SK-N-SH treated with all-trans-retinoic acid at 6 μM for 48 hours (cell line): Measurements from ENCODE around the gene PIK3CD.
A peak's percentile ranks its signal among the peaks of the same experiment; 100 is the strongest.

Experiments
- ATAC-seq: fragments of 200-7000 bp; cut with Tn5 transposase; 3 replicates; pipeline ENCODE4 v1.9.1; 2020; ENCODE audit warnings: mild to moderate bottlenecking, moderate library complexity
- ARNTL ChIP-seq: fragments of 450-650 bp; formaldehyde crosslinking; IDR thresholded peaks from 2 replicates; pipeline ENCODE4 v1.5.0; 2020; ENCODE audit warnings: low read depth, mild to moderate bottlenecking, moderate library complexity, borderline replicate concordance
- CREB5 ChIP-seq: fragments of 250-450 bp; sonication (Bioruptor Pico); IDR thresholded peaks from 2 replicates; pipeline ENCODE4 v1.5.1; 2020; ENCODE audit warnings: low read depth, mild to moderate bottlenecking, moderate library complexity
- CSDC2 ChIP-seq: fragments of 250-450 bp; sonication (Bioruptor Pico); IDR thresholded peaks from 2 replicates; pipeline ENCODE4 v1.5.0; 2020; ENCODE audit warnings: mild to moderate bottlenecking, moderate library complexity
- CSRNP3 ChIP-seq: fragments of 250-450 bp; sonication (Bioruptor Pico); IDR thresholded peaks from 2 replicates; pipeline ENCODE4 v1.5.1; 2021; ENCODE audit warnings: mild to moderate bottlenecking, moderate library complexity
- ESRRG ChIP-seq: fragments of 250-450 bp; sonication (Bioruptor Pico); IDR thresholded peaks from 2 replicates; pipeline ENCODE4 v1.6.1; 2021; ENCODE audit warnings: mild to moderate bottlenecking
- GLIS3 ChIP-seq: fragments of 250-450 bp; sonication (Bioruptor Pico); IDR thresholded peaks from 2 replicates; pipeline ENCODE4 v1.5.0; 2020; ENCODE audit warnings: mild to moderate bottlenecking, moderate library complexity
- ISL1 ChIP-seq: fragments of 250-450 bp; sonication (Bioruptor Pico); IDR thresholded peaks from 2 replicates; pipeline ENCODE4 v2.1.2; 2022; ENCODE audit warnings: mild to moderate bottlenecking, moderate library complexity
- OSR1 ChIP-seq: fragments of 250-450 bp; sonication (Bioruptor Pico); IDR thresholded peaks from 2 replicates; pipeline ENCODE4 v1.8.0; 2022; ENCODE audit warnings: moderate library complexity, mild to moderate bottlenecking, inconsistent platforms
- PATZ1 ChIP-seq: fragments of 250-450 bp; sonication (Bioruptor Pico); IDR thresholded peaks from 2 replicates; pipeline ENCODE4 v1.8.0; 2020; ENCODE audit warnings: mild to moderate bottlenecking, moderate library complexity, borderline replicate concordance
- POU6F1 ChIP-seq: fragments of 250-450 bp; sonication (Bioruptor Pico); IDR thresholded peaks from 2 replicates; pipeline ENCODE4 v1.8.0; 2021; ENCODE audit warnings: low read depth, mild to moderate bottlenecking, moderate library complexity, borderline replicate concordance
- PPARA ChIP-seq: fragments of 250-450 bp; sonication (Bioruptor Pico); IDR thresholded peaks from 2 replicates; pipeline ENCODE4 v1.5.0; 2020; ENCODE audit warnings: mild to moderate bottlenecking, borderline replicate concordance
- RARB ChIP-seq: fragments of 250-450 bp; sonication (Bioruptor Pico); IDR thresholded peaks from 2 replicates; pipeline ENCODE4 v1.8.0; 2021; ENCODE audit warnings: mild to moderate bottlenecking, moderate library complexity
- SNAI2 ChIP-seq: fragments of 250-450 bp; sonication (Bioruptor Pico); IDR thresholded peaks from 2 replicates; pipeline ENCODE4 v1.5.0; 2020; ENCODE audit warnings: mild to moderate bottlenecking, moderate library complexity
- TCF4 ChIP-seq: fragments of 250-450 bp; sonication (Bioruptor Pico); IDR thresholded peaks from 2 replicates; pipeline ENCODE4 v1.8.0; 2021; ENCODE audit warnings: mild to moderate bottlenecking, moderate library complexity, borderline replicate concordance
- TOX ChIP-seq: fragments of 250-450 bp; sonication (Bioruptor Pico); IDR thresholded peaks from 2 replicates; pipeline ENCODE4 v1.8.0; 2021; ENCODE audit warnings: mild to moderate bottlenecking, moderate library complexity, borderline replicate concordance
- TSHZ2 ChIP-seq: fragments of 250-450 bp; sonication (Bioruptor Pico); IDR thresholded peaks from 2 replicates; pipeline ENCODE4 v1.5.0; 2020; ENCODE audit warnings: mild to moderate bottlenecking, moderate library complexity
- ZC3H10 ChIP-seq: fragments of 250-450 bp; sonication (Bioruptor Pico); IDR thresholded peaks from 2 replicates; pipeline ENCODE4 v1.5.1; 2021; ENCODE audit warnings: mild to moderate bottlenecking, moderate library complexity
- ZFP3 ChIP-seq: fragments of 250-450 bp; sonication (Bioruptor Pico); IDR thresholded peaks from 2 replicates; pipeline ENCODE4 v1.5.0; 2020; ENCODE audit warnings: mild to moderate bottlenecking, moderate library complexity
- ZFP30 ChIP-seq: fragments of 450-650 bp; formaldehyde crosslinking; IDR thresholded peaks from 2 replicates; pipeline ENCODE4 v1.5.0; 2022; ENCODE audit warnings: mild to moderate bottlenecking, moderate library complexity
- ZNF565 ChIP-seq: fragments of 450-650 bp; formaldehyde crosslinking; conservative IDR thresholded peaks from 2 replicates; pipeline ENCODE4 v1.5.0; 2020; ENCODE audit warnings: low read depth, mild to moderate bottlenecking, moderate library complexity
- ZNF70 ChIP-seq: fragments of 450-650 bp; formaldehyde crosslinking; IDR thresholded peaks from 2 replicates; pipeline ENCODE4 v1.5.0; 2020; ENCODE audit warnings: mild to moderate bottlenecking, moderate library complexity
- ZNF8 ChIP-seq: fragments of 450-650 bp; formaldehyde crosslinking; IDR thresholded peaks from 2 replicates; pipeline ENCODE4 v1.5.0; 2020; ENCODE audit warnings: mild to moderate bottlenecking, moderate library complexity

Gene PIK3CD

GRCh38 chr1:9763914-9764313 lies 112.4 kb downstream of the PIK3CD start:
- no peak for ATAC-seq
- TF ChIP-seq CREB5, result no peak

GRCh38 chr1:9764550-9764949 lies 113.0 kb downstream of the PIK3CD start:
- ATAC-seq, result no peak
- TF ChIP-seq CREB5 (no peak), ZFP3 (CRISPR knock-in tag) (no peak), ARNTL (CRISPR knock-in tag) (no peak), CSRNP3 (CRISPR knock-in tag) (no peak), ZFP30 (CRISPR knock-in tag) (no peak), PPARA (no peak), CSDC2 (CRISPR knock-in tag) (no peak), ZNF565 (CRISPR knock-in tag) (no peak), RARB (CRISPR knock-in tag) (no peak), TOX (CRISPR knock-in tag) (no peak), SNAI2 (CRISPR knock-in tag) (no peak), TCF4 (CRISPR knock-in tag) (no peak), ISL1 (CRISPR knock-in tag) (no peak), TSHZ2 (CRISPR knock-in tag) (no peak), ESRRG (no peak), OSR1 (CRISPR knock-in tag) (no peak), GLIS3 (no peak), ZNF8 (CRISPR knock-in tag) (no peak), PATZ1 (CRISPR knock-in tag) (no peak)

- ATAC-seq, result peak; percentile 97
- TF ChIP-seq ZC3H10 (CRISPR knock-in tag), result no peak
- TF ChIP-seq TSHZ2 (CRISPR knock-in tag), result no peak
- TF ChIP-seq RARB (CRISPR knock-in tag), result no peak
- no peak for TF ChIP-seq ESRRG
- no peak for TF ChIP-seq ZNF565 (CRISPR knock-in tag)
- TF ChIP-seq ZFP30 (CRISPR knock-in tag), result no peak
- TF ChIP-seq CSDC2 (CRISPR knock-in tag), result no peak
- no peak for TF ChIP-seq ZNF70 (CRISPR knock-in tag)
- TF ChIP-seq ZFP3 (CRISPR knock-in tag), result no peak
- TF ChIP-seq ARNTL (CRISPR knock-in tag), result no peak
- no peak for TF ChIP-seq TCF4 (CRISPR knock-in tag)
- no peak for TF ChIP-seq ZNF8 (CRISPR knock-in tag)
- no peak for TF ChIP-seq POU6F1
- no peak for TF ChIP-seq PPARA
- no peak for TF ChIP-seq GLIS3
- no peak for TF ChIP-seq CREB5
- TF ChIP-seq TOX (CRISPR knock-in tag), result no peak
Observed at GRCh38 chr1:9766759-9767442, 115.4 kb downstream of the PIK3CD start.
